ENCODE results near the gene PCSK2. TPM values are rescaled to one million over a fixed set of nuclear protein-coding genes. Genes with fewer than 3 reads are reported as not detected.

Gene PCSK2
- polyA plus RNA-seq, 4 donors: 0.87 to 1.0 (median 0.94) TPM

- DNase-seq (ENCODE audit: low read depth in 4 of 4, low spot score in 3 of 4): no peak
Observed at GRCh38 chr20:17469246-17470030, 242.6 kb downstream of the PCSK2 start.

- DNase-seq (ENCODE audit: low read depth in 4 of 4, low spot score in 3 of 4): no peak
Observed at GRCh38 chr20:17470521-17470920, 243.7 kb downstream of the PCSK2 start.

GRCh38 chr20:17470973-17471372, 244.1 kb downstream of the PCSK2 start:
- DNase-seq (ENCODE audit: low read depth in 4 of 4, low spot score in 3 of 4): no peak

- DNase-seq (ENCODE audit: low read depth in 4 of 4, low spot score in 3 of 4): no peak
Observed at GRCh38 chr20:17471606-17472187, 244.9 kb downstream of the PCSK2 start.

- no peak for DNase-seq (ENCODE audit: low read depth in 4 of 4, low spot score in 3 of 4)
Observed at GRCh38 chr20:17473659-17474058, 246.8 kb downstream of the PCSK2 start.

- DNase-seq (ENCODE audit: low read depth in 4 of 4, low spot score in 3 of 4): no peak
Observed at GRCh38 chr20:17479063-17479657, 252.3 kb downstream of the PCSK2 start.

- DNase-seq (ENCODE audit: low read depth in 4 of 4, low spot score in 3 of 4): no peak
Observed at GRCh38 chr20:17480696-17481095, 253.9 kb downstream of the PCSK2 start.

GRCh38 chr20:17481661-17482060, 254.8 kb downstream of the PCSK2 start:
- no peak for DNase-seq (ENCODE audit: low read depth in 4 of 4, low spot score in 3 of 4)

- DNase-seq (ENCODE audit: low read depth in 4 of 4, low spot score in 3 of 4): peak in 1 of 4 donors; percentile 14
Observed at GRCh38 chr20:17482536-17482935, 255.7 kb downstream of the PCSK2 start.

GRCh38 chr20:17485017-17485416, 258.2 kb downstream of the PCSK2 start:
- DNase-seq (ENCODE audit: low read depth in 4 of 4, low spot score in 3 of 4): no peak

- no peak for DNase-seq (ENCODE audit: low read depth in 4 of 4, low spot score in 3 of 4)
Observed at GRCh38 chr20:17488916-17489600, 262.2 kb downstream of the PCSK2 start.

- no peak for DNase-seq (ENCODE audit: low read depth in 4 of 4, low spot score in 3 of 4)
Observed at GRCh38 chr20:17490501-17490900, 263.7 kb downstream of the PCSK2 start.

GRCh38 chr20:17491041-17491440, 264.2 kb downstream of the PCSK2 start:
- DNase-seq (ENCODE audit: low read depth in 4 of 4, low spot score in 3 of 4): no peak

- no peak for DNase-seq (ENCODE audit: low read depth in 4 of 4, low spot score in 3 of 4)
Observed at GRCh38 chr20:17491488-17491887, 264.6 kb downstream of the PCSK2 start.

GRCh38 chr20:17493173-17493572, 266.3 kb downstream of the PCSK2 start:
- DNase-seq (ENCODE audit: low read depth in 4 of 4, low spot score in 3 of 4): no peak

- DNase-seq (ENCODE audit: low read depth in 4 of 4, low spot score in 3 of 4): no peak
Observed at GRCh38 chr20:17494201-17494600, 267.4 kb downstream of the PCSK2 start.

- no peak for DNase-seq (ENCODE audit: low read depth in 4 of 4, low spot score in 3 of 4)
Observed at GRCh38 chr20:17495826-17496225, 269.0 kb downstream of the PCSK2 start.

- DNase-seq (ENCODE audit: low read depth in 4 of 4, low spot score in 3 of 4): no peak
Observed at GRCh38 chr20:17497821-17498580, 271.2 kb downstream of the PCSK2 start.

- no peak for DNase-seq (ENCODE audit: low read depth in 4 of 4, low spot score in 3 of 4)
Observed at GRCh38 chr20:17498641-17499040, 271.8 kb downstream of the PCSK2 start.

- DNase-seq (ENCODE audit: low read depth in 4 of 4, low spot score in 3 of 4): no peak
Observed at GRCh38 chr20:17499041-17499440, 272.2 kb downstream of the PCSK2 start.

- DNase-seq (ENCODE audit: low read depth in 4 of 4, low spot score in 3 of 4): no peak
Observed at GRCh38 chr20:17500271-17500670, 273.4 kb downstream of the PCSK2 start.
